Vagina (tissue), 2 donors: Measurements from ENCODE around the gene ARL6IP5.

Source experiments
- CTCF ChIP-seq, 3 experiments: fragments of 450-650 bp in 2 of 3; fragments of 200-600 bp in 1 of 3; sonication (generic) in 1 of 3; IDR thresholded peaks; one replicate each; pipeline ENCODE4 v1.5.1; 2017 to 2019; ENCODE audit warnings: antibody characterized with exemption in 3 of 3, mild to moderate bottlenecking in 2 of 3, moderate library complexity in 2 of 3
- POLR2AphosphoS5 ChIP-seq, 2 donors: sonication (generic); formaldehyde crosslinking; IDR thresholded peaks; one replicate each; pipeline ENCODE4 v1.9.0; 2017; ENCODE audit warnings: antibody characterized with exemption in 2 of 2, mild to moderate bottlenecking in 2 of 2, low read depth in 1 of 2; ENCODE audit not compliant: insufficient read depth in 1 of 2

GRCh38 chr3:69143612-69144011 lies 58.9 kb downstream of the ARL6IP5 start:
- no peak for TF ChIP-seq CTCF (IDR thresholded peaks at IDR 0.05)
- TF ChIP-seq POLR2AphosphoS5 (IDR thresholded peaks at IDR 0.05; ENCODE audit: insufficient read depth in 1 of 2, low read depth in 1 of 2), result no peak
